Body of pancreas (tissue), 4 donors: Measurements from ENCODE around the gene METTL25B. TPM values are rescaled to one million over a fixed set of nuclear protein-coding genes. Genes with fewer than 3 reads are reported as not detected.
A peak's percentile ranks its signal among the peaks of the same experiment; 100 is the strongest.

Source experiments
- ATAC-seq: fragments of 150-250 bp; one replicate; pipeline ENCODE4 v1.9.1; 2016
- DNase-seq, 4 donors: peaks; one replicate each; pipeline ENCODE4 v3.0.0-alpha.2; 2019
- H3K27ac ChIP-seq, 4 donors: fragments of 200-600 bp; sonication (generic); 1 replicate in 3 of 4; 2 replicates in 1 of 4; pipeline versions ENCODE4 v1.5.1 to v1.6.1; 2016 to 2019; ENCODE audit warnings: mild to moderate bottlenecking in 1 of 4, mixed read lengths in 1 of 4, moderate library complexity in 1 of 4
- H3K27me3 ChIP-seq, 2 donors: fragments of 200-600 bp; sonication (generic); one replicate each; pipeline ENCODE4 v1.6.0; 2016; ENCODE audit warnings: mild to moderate bottlenecking in 1 of 2
- H3K36me3 ChIP-seq, 2 donors: fragments of 200-600 bp; sonication (generic); replicated peaks in 1 of 2; 2 replicates each; pipeline ENCODE4 v1.5.1; 2016; ENCODE audit warnings: low read depth in 2 of 2; ENCODE audit not compliant: insufficient read depth in 1 of 2
- H3K4me1 ChIP-seq: fragments of 200-600 bp; sonication (generic); one replicate; pipeline ENCODE4 v1.6.0; 2016
- H3K4me3 ChIP-seq, 2 donors: fragments of 200-600 bp; sonication (generic); 1 replicate in 1 of 2; 2 replicates in 1 of 2; pipeline ENCODE4 v1.5.1; 2016 to 2019
- H3K9me3 ChIP-seq, 3 donors: fragments of 200-600 bp; sonication (generic); 1 replicate in 2 of 3; 2 replicates in 1 of 3; pipeline ENCODE4 v1.5.1; 2016
- POLR2A ChIP-seq, 3 donors: fragments of 450-650 bp; IDR thresholded peaks; one replicate each; pipeline ENCODE4 v1.6.1; 2016; ENCODE audit warnings: antibody characterized with exemption in 3 of 3, mild to moderate bottlenecking in 2 of 3
- WGBS, 2 donors: methylation state at CpG; one replicate each; pipeline ENCODE4 v1.1.5; 2017; 5-methylcytosine and 5-hydroxymethylcytosine counted together
- intact Hi-C: fragments of 100-400 bp; cut with DNase I; formaldehyde crosslinking; loops from one replicate; pipeline ENCODE4 v1.15.1; 2023
- total RNA-seq, 2 donors: library from RNA; depleted of rRNA; stranded (reverse); fragments of >200 nt; gene quantifications; one replicate each; pipeline ENCODE4 v1.1.0, GENCODE V29; 2016
- TF ChIP-seq, protein P1 (sequence below), 7 experiments: fragments of 450-650 bp in 4 of 7; fragments of 200-600 bp in 3 of 7; sonication (generic) in 3 of 7; IDR thresholded peaks; one replicate each; pipeline ENCODE4 v1.5.1; 2016 to 2019; ENCODE audit warnings: antibody characterized with exemption in 7 of 7

METTL25B gene
- total RNA-seq, 2 donors from 2014 or later = 14.5 to 68.2 TPM

DNA sequence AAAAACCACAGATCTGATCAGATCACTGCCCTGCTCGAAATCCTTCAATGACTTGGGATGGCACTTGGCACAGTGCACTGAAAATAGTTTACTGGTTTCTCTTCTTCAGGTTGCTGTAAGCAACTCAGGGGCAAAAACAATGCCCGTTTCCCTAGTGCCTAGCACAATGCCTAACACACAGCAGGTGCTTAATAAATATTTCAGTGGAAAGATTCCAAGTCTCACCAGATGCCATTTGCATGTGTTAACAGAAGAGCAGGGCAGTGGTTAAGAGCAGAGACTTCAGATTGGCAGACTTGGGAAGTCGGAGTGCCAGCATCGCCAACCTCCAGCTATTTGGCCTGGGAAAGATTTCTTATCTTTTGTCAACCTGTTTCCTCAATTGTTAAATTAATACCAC, 10.9 kb upstream of the METTL25B start:
- no peak for ATAC-seq
- WGBS, 2 donors = 72 to 79% methylated on average over 4 of the region's 4 CpGs
- no peak overlapping the region for H3K4me3 ChIP-seq
- intact Hi-C loops = no loop called here
- TF ChIP-seq POLR2A (IDR thresholded peaks at IDR 0.05) = no peak
- H3K27ac ChIP-seq = no peak overlapping the region
- H3K27me3 ChIP-seq = no peaks in the 10 kb centered on the region
- DNase-seq = no peak
- peaks cover 0 to 3% of the 10 kb centered on the region in 2 donors for H3K36me3 ChIP-seq
- no peaks in the 10 kb centered on the region for H3K4me1 ChIP-seq
- no peaks in the 10 kb centered on the region for H3K9me3 ChIP-seq

DNA sequence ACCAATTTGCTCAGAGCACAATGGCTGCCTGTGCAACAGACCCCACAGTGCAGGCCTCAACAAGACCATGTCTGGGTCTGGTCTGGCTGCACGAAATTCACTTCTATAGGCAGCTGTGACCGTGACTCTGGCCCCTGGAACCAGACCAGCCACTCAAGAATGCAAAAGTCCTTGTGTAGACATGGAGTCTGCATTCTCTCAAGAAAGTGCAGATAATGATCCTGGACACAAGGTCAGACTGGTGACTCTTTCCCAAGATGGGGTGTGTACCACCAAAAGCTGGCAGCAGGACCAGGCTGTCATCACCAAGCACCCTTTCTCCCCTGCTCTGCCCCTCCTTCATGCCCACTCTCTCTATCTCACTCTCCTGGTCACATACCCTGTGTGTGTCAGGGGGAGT, 7.1 kb upstream of the METTL25B start:
- no peak overlapping the region for H3K27ac ChIP-seq
- TF ChIP-seq POLR2A (IDR thresholded peaks at IDR 0.05) = no peak
- TF ChIP-seq, protein P1, sequence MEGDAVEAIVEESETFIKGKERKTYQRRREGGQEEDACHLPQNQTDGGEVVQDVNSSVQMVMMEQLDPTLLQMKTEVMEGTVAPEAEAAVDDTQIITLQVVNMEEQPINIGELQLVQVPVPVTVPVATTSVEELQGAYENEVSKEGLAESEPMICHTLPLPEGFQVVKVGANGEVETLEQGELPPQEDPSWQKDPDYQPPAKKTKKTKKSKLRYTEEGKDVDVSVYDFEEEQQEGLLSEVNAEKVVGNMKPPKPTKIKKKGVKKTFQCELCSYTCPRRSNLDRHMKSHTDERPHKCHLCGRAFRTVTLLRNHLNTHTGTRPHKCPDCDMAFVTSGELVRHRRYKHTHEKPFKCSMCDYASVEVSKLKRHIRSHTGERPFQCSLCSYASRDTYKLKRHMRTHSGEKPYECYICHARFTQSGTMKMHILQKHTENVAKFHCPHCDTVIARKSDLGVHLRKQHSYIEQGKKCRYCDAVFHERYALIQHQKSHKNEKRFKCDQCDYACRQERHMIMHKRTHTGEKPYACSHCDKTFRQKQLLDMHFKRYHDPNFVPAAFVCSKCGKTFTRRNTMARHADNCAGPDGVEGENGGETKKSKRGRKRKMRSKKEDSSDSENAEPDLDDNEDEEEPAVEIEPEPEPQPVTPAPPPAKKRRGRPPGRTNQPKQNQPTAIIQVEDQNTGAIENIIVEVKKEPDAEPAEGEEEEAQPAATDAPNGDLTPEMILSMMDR (IDR thresholded peaks at IDR 0.05) = no peak
- ATAC-seq = no peak
- peaks cover 19% of the 10 kb centered on the region for H3K4me1 ChIP-seq
- H3K36me3 ChIP-seq = peaks cover 0 to 13% of the 10 kb centered on the region in 2 donors
- intact Hi-C loops = loop anchor here (5.0 kb wide), 1 partner anchor 34 kb away; no protein-coding TSS in a partner anchor
- no peaks in the 10 kb centered on the region for H3K27me3 ChIP-seq
- no peaks in the 10 kb centered on the region for H3K9me3 ChIP-seq
- no peak for DNase-seq
- no peak overlapping the region for H3K4me3 ChIP-seq
- WGBS, 2 donors = 83 to 94% methylated on average over 1 to 2 of the region's 2 CpGs

DNA sequence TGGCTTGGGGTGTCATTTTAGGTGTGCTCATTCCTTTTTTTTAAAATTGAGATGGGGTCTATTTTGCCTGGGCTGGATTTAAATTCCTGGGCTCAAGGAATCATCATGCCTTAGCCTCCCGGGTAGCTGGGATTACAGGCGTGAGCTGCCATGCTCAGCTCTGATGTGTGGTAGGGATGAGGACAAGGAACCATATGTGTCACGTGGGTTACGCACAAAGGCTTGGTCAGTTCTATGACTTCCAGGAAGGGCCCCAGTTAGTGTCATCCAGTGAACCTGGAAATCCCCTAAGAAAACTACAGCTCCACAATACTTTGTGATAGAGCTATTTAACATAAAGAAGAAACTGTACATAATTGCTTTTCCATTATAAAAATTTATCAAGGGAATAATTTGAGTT, 6.7 kb upstream of the METTL25B start:
- intact Hi-C loops = loop anchor here (5.0 kb wide), 1 partner anchor 34 kb away; no protein-coding TSS in a partner anchor
- Histone ChIP-seq H3K9me3 (no peaks in the 10 kb centered on the region), H3K4me3 (no peak overlapping the region), H3K4me1 (peaks cover 23% of the 10 kb centered on the region), H3K27ac (no peak overlapping the region), H3K27me3 (no peaks in the 10 kb centered on the region), H3K36me3 (peaks cover 0 to 13% of the 10 kb centered on the region in 2 donors)
- WGBS, 2 donors = 86 to 95% methylated on average over 4 of the region's 4 CpGs
- TF ChIP-seq, protein P1 (IDR thresholded peaks at IDR 0.05) = no peak
- TF ChIP-seq POLR2A (IDR thresholded peaks at IDR 0.05) = no peak
- ATAC-seq = no peak
- DNase-seq = no peak

DNA sequence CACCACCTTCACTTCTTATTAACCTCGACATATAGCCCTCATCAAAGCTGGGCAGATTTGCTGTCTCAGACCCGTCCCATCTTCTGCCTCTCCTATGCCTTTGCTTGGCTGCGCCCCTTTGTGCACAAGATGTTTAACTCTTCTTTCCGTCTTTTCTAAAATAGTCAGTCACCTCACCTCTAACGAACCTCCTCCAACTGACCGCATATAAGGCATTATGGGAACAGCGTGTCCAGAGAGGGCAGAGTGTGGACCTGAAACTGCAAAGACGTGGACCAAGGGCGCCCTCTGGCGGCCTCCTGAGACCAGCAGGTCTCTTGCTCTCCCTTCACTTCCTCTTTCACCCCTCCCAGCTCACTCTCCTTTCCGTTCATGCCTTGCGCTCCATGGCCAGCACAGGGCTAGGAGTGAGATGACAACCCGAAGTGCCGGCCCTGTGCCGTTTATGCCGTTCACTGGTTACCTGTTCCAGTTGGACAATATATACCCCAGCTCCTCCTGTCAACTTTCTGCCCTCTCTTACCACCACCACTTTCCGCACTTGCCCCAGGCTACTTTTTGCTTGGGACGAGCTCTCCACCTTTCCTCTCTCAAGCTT, 2.5 kb upstream of the METTL25B start:
- Histone ChIP-seq H3K9me3 (no peaks in the 10 kb centered on the region), H3K27ac (peak overlapping the region in 2 of 4 donors; percentile 1 to 38), H3K4me1 (peaks cover 50% of the 10 kb centered on the region), H3K4me3 (no peak overlapping the region), H3K27me3 (no peaks in the 10 kb centered on the region), H3K36me3 (peaks cover 0 to 13% of the 10 kb centered on the region in 2 donors)
- intact Hi-C loops = no loop called here
- ATAC-seq (peak; percentile 70), DNase-seq (peak; percentile 88 to 94 (median 92))
- 12 to 13% methylated on average over 18 of the region's 18 CpGs for WGBS, 2 donors
- TF ChIP-seq POLR2A (IDR thresholded peaks at IDR 0.05) = no peak
- TF ChIP-seq, protein P1 (IDR thresholded peaks at IDR 0.05) = peak; percentile 85 to 96 (median 91)

DNA sequence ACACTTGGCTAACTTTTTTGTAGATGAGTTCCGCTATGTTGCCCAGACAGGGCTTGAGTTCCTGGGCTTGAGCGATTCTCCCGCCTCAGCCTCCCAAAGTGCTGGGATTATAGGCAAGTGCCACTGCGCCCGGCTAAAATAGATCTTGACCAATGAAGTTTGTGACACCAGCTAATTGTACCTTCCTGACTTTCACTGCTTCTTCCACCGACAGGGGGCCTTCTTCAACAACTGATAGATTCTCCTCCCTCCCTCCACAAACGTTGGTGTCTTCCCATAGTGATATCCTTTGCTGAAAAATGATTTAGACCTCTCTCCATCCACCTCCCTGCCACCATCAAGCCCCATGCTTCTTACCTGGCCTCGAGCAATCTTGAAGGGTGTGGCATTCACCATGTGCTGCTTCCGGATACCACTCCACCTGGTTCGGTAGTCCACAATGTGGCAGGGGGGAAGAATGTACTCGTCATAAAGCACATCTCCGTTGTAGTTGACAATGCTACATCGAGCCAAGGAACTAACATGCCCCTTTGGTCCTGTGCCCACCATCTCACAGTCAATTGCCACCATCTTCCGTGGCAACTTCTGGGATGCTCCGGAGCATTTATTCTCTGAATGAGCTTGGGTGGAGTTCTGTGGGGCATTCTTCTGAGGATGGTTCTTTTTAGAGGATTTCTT, 1.6 kb upstream of the METTL25B start:
- no peak overlapping the region for H3K27ac ChIP-seq
- ATAC-seq (no peak), DNase-seq (peak in 3 of 4 donors; percentile 48 to 64 (median 61))
- peaks cover 50% of the 10 kb centered on the region for H3K4me1 ChIP-seq
- intact Hi-C loops = no loop called here
- H3K9me3 ChIP-seq = no peaks in the 10 kb centered on the region
- no peak overlapping the region for H3K4me3 ChIP-seq
- H3K27me3 ChIP-seq = no peaks in the 10 kb centered on the region
- 29 to 35% methylated on average over 14 to 15 of the region's 15 CpGs for WGBS, 2 donors
- TF ChIP-seq POLR2A (IDR thresholded peaks at IDR 0.05) = no peak
- TF ChIP-seq, protein P1 (IDR thresholded peaks at IDR 0.05) = peak in 6 of 7 experiments; percentile 23 to 57 (median 44)
- H3K36me3 ChIP-seq = peaks cover 0 to 10% of the 10 kb centered on the region in 2 donors
